NCI-H2081 treated with DMSO at 0.1 percent for 48 hours (cell line): Measurements from ENCODE around the gene TOLLIP.
"Not testable (repeated sequence)": the region's sequence is repeated elsewhere in the genome, so short reads cannot be mapped to it uniquely, and the experiment has no call there.

Experiments used
- DNase-seq: peaks from one replicate; lab custom pipeline; 2025; lab: John Stamatoyannopoulos, UW

Gene TOLLIP

DNA sequence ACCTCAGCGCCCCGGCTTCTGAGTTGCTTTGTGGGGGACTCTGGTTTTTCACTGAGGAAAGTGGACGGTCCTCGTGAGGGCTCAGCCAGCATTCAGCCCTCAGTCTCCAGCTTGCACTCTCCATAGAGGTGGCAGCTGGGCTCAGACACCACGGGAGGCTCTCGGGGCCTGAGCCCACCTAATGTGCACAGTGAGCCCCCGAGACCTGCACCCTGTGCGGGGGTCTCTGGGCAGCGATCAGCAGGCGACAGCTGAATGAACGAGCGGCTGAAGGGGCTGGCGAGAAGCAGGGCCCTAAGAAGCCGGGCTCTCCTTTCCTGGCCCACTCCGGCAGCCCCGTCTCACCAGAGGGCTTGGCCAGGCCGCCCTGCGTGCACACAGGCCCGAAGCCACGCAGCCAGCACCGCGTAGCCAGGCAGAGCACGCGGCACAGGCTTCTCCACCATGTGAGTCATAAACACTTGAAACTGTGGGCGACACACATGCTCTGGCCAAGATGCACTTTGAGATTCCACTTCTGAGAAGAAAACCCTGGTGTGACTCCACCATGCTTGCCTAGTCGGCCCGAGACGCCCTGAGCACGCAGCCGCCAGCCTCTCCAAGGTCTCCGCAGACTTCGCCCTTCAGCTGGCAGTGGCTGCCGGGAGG lies 28.0 kb downstream of the TOLLIP start:
- no peak for DNase-seq

DNA sequence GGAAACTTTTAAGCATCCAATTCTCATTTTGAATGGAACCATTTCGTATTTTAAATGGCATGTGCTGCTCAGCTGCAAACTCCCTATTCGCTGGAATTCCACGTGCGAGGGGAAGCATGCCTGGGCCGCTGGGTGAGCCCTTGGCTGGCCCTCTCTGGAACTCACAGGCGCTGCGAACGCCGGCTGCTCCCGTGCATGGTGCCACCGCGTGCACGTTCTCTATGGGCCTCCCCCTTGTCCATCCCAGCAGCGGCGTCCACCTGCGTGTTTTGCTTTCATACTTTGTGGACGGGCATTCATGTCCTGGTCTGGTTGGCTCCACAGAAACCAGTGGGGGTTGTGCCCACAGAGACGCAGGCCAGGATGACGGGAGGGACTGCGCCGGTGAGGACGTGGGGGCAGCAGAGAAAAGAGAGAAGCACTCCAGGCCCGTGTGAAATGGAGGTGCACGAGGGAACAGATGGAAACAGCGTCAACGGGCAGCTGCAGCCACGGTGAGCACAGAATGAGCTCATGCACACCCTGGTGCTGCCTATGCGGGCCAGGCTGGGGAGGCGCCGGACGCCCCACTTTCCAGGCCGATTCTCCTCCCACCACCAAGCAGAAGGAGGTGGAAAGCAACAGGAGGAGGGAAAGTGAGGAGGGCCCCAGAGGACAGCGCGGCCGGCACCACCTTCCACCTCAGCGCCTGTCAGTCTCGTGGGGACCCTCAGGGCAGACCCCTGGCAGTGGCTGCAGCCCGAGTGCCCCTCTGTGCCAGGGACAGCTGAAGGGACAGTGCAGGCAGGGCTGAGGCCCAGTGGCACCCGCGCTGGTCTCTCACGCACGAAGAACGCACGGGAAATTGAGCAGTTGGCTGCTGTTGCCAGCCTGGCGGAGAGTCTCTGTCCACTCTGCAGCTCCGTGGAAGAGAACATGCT lies 29.1 kb downstream of the TOLLIP start:
- DNase-seq = no peak

DNA sequence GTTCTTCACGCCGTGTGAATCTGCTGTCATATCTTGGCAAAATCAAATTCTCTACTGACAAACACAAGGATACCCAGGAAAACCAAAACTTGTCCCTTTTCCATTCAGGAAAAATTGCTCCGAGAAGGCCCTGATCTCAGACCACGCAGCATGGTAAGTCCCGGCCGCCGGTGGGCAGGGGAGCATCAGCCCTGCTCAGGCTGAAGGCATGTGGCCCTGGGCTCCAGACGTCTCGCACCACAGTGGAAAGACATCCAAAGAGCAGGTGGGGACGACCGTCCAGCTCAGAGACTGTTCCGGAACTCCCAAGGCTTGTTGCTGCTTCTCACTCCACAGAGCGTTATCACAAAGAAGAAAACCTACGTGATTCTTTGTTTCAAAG lies 29.8 kb downstream of the TOLLIP start:
- DNase-seq = no peak

DNA sequence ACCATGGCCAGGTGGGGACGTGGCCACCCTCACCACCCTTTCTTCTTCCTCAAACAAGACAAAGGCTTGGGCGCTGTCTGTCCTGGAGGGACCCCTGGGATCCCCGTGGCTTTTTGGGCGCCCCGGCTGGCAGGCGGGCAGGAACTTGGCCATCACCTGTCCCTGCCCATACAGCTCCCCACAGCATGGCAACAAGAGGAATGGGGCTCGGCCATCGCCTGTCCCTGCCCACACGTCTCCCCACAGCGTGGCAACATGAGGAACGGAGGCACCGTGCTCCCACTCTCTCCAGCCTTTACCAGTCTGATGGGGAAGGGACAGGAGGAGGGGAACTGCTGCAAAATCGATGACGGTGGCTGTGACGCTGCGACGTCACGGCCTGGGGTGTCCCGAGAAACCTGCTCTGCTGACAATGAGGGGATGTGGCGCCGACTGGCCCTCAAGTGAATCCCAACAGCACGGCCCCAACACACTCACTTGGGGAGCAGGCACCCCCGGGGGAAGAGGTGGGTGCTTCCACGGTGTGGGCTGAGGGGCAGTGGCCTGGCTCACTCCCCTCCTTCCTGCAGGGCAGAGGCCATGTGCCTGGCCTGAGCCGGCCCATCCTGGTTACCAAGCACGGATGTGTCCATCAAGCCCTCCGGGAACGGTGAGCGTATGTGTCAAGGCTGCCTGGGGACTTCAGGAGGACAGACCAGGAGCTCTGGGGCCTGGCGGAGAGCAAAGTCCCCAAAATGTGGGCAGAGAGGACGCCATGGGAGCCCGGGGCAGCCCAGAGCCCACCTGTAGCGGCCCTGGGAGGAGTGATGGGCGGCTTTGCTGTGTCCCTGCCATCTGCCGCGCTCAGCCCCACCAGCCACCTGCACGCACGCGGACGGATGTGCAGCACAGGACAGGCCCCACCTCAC lies 30.4 kb downstream of the TOLLIP start:
- no peak for DNase-seq

GRCh38 chr11:1277936-1278512 lies 31.4 kb downstream of the TOLLIP start:
- no peak for DNase-seq

DNA sequence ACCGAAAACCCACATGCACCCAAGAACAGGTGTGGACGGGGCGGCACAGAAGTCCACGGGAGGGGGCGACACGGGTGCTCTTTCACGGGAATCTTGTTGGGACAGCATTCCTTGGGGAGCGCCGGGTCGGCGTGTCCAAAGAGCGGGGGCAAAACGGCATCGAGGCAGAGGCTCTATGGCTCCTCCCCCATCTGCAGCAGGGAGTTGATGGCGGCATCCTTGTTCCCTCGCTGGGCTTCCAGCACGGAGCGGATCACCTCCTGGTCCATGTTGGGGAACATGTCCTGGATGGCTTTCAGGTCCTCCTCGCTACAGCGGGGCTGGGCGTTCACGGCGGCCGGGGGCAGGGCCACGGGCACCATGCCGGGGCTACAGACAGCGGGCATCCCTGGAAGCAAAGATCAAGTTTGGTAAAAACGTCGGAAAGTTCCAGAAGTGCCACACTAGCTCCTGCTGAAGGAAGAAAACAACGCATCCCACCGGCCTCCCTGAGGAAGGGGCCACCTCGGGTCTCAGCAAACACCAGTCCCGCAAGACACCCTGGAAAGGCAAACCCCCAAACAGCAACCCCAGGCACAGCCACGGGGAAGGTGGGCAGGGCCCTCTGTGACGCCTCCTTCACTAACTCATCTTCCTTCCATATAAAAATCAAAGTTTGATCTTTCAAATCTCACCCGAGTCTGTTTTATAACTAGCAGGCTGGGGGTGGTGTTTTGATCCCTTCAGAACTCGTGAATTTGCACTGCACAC lies 32.4 kb downstream of the TOLLIP start:
- DNase-seq = no peak

DNA sequence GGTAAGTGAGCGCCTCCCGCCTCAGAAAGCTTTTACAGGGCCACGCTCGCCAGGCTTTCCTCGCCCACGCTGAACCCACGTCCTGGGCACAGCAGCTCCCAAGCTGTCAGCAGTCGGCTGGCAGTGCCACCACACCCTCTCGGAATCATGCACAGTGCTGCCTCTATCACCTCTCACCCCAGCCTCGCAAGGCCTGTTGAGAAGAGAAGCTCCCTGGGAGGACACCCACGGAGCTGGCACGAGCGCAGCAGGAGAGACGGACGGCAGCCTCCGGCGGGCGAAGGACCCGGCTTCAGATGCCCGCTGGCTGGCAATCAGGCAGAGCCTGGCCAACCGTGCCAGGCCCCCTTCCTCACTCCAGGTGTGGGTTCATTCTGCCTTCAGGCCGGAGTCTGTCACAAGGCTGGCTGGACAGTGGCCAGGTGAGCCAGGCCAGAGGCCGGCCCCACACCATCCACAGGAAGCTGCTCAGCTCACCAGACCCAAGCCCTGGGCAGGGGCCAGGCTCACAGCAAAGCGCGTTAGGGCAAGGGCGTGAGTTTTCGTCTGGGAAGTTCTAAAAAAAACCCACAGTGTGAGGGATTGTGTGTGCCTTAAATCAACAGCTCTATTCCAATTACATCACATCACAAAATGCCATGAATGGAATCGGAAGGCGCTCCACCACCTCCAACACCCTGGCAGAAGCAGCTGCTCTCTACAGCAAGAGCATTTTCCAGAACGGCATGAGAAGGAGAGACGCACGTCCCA lies 33.2 kb downstream of the TOLLIP start:
- no peak for DNase-seq

DNA sequence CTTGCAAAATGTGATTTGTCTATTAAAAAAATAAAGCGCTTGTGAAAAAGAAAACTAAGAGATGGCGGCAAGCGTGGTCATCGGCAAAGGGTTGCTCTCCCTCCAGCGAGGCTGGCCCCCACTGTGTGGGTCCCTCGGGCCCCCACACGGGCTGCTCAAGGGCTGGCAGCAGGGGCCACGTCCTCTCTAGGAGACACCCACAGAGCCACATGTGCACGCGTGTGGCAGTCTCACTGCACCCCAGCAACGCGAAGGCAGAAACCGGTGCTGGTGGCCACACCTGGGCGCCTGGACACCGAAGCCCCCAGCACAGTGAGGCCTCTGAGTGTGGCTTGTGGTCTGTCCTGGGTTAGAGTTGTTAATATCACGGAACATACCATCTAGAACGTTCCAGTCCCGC lies 34.4 kb downstream of the TOLLIP start:
- no peak for DNase-seq

GRCh38 chr11:1274501-1274900 lies 34.9 kb downstream of the TOLLIP start:
- no peak for DNase-seq

- no peak for DNase-seq
Measured at GRCh38 chr11:1272531-1272930, 36.9 kb downstream of the TOLLIP start.

GRCh38 chr11:1271927-1272326 lies 37.5 kb downstream of the TOLLIP start:
- DNase-seq = no peak

DNA sequence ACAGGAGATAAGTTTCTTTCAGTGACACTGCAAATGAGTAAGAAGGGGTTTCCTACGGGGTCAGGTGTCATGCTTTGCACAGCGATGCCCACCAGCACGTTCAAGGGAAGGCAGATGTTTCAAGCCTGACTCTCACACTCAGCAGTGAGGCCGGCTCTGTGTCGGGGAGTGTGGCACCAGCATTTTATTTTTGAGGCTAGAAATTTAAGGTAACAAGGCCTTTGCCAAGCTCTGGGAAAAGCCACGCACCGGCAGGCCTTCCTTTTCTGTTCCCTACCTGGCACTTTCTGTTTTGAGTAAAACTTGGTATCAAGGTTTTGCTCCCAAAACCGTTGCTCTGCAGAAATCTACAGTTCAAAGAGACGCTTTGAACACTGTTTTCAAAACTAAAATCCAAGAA lies 38.0 kb downstream of the TOLLIP start:
- DNase-seq = no peak

DNA sequence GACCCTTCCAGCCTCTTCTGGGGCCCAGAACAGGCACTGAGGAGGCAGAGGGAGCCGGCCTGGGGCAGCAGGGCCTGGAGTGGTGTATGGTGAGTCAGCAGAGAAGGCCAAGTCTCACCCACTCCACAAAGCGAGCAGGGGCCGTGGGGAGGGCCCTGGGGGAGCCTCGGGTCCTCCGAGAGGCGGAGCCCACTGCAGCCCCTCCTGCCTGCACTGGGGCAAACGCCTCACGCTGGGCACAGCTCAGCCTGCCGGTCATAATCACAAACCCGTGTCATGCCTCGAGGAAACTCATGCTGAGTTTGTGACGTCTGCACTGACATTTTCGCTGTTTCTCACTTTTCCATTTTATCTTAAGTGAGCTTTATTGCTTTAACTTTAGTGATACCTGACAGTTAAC lies 38.4 kb downstream of the TOLLIP start:
- no peak for DNase-seq

- DNase-seq = no peak
Measured at GRCh38 chr11:1270476-1270875, 39.0 kb downstream of the TOLLIP start.

GRCh38 chr11:1269957-1270356 lies 39.5 kb downstream of the TOLLIP start:
- no peak for DNase-seq

- no peak for DNase-seq
Measured at GRCh38 chr11:1267441-1268100, 41.9 kb downstream of the TOLLIP start.

- not testable (repeated sequence) for DNase-seq
Measured at GRCh38 chr11:1266976-1267375, 42.5 kb downstream of the TOLLIP start.

DNA sequence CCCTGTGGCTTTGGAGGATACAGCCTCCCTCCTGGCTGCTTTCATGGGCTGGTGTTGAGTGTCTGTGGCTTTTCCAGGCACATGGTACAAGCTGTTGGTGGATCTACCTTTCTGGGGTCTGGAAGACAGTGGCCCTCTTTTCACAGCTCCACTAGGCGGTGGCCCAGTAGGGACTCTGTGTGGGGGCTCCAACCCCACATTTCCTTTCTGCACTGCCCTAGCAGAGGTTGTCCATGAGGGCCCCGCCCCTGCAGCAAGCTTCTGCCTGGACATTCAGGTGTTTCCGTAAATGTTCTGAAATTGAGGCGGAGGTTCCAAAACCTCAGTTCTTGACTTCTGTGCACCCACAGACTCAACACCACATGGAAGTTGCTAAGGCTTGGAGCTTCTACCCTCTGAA lies 44.0 kb downstream of the TOLLIP start:
- not testable (repeated sequence) for DNase-seq

DNA sequence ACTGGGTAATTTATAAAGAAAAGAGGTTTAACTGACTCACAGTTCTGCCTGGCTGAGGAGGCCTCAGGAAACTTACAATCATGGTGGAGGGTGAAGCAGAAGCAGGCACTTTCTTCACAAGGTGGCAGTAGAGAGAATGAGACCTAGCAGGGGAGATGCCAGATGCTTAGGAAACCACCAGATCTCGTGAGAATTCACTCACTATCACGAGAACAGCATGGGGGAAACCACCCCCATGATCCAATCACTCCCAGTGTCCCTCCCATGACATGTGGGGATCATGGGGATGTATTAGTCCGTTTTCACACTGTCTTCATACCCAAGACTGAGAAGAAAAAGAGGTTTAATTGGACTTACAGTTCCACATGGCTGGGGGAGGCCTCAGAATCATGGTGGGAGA lies 45.0 kb downstream of the TOLLIP start:
- not testable (repeated sequence) for DNase-seq

- DNase-seq = no peak
Measured at GRCh38 chr11:1263010-1263409, 46.4 kb downstream of the TOLLIP start.
